AG08395 (cell line): ENCODE results near the gene RAB40B.
"Not testable (repeated sequence)": the region's sequence is repeated elsewhere in the genome, so short reads cannot be mapped to it uniquely, and the experiment has no call there.

Experiments used
- DNase-seq: peaks from one replicate; pipeline ENCODE4 v3.0.0; 2012; ENCODE audit warnings: mixed read lengths, low spot score

The RAB40B gene, protein sequence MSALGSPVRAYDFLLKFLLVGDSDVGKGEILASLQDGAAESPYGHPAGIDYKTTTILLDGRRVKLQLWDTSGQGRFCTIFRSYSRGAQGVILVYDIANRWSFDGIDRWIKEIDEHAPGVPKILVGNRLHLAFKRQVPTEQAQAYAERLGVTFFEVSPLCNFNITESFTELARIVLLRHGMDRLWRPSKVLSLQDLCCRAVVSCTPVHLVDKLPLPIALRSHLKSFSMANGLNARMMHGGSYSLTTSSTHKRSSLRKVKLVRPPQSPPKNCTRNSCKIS

DNA sequence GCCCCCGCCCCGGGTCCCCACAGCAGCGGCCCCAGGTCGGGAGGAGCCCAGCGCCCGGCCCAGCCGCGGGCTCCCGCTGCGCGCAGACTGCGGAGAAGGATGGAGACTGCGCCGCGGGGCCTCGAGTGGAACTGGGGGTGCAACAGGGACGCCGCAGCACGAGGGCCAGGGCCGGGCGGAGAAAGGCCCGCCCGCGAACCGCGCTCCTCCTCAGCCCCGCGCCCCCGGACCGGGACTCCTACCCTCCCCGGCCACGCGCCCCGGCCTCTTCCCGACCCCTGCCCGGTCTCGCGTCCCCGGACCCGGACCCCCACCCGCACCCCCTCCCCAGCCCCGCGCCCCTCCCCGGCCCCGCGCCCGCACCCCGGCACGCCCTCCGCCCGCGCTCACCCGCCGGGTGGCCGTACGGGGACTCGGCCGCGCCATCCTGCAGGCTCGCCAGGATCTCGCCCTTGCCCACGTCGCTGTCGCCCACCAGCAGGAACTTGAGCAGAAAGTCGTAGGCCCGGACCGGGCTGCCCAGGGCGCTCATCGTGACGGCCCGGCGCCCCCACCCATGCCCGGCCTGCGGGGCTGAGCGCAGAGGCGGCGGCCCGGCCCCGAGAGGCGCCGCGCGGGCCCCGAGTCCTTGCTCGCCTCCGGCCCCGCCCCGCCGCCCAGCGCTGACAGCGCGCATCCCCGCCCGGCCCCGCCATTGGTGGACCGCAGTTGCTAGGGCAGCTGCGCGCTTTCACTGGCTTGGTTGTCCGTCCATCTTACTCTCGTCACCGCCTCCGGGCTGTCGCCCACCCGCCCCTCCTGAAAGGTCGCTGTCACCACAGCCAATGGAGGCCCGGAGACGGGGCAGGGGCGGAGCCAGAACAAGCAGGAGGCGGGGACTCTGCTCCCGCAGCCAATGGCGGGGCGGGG, at the start of gene RAB40B:
Gene RAB40B (minus strand): TSS at position 634 of the 909 bp plus-strand sequence. CDS start 102 bp downstream, at position 532.
- peak; percentile 100 for DNase-seq

GRCh38 chr17:82745524-82745923, 47.0 kb upstream of the RAB40B start:
- DNase-seq: no peak

DNA sequence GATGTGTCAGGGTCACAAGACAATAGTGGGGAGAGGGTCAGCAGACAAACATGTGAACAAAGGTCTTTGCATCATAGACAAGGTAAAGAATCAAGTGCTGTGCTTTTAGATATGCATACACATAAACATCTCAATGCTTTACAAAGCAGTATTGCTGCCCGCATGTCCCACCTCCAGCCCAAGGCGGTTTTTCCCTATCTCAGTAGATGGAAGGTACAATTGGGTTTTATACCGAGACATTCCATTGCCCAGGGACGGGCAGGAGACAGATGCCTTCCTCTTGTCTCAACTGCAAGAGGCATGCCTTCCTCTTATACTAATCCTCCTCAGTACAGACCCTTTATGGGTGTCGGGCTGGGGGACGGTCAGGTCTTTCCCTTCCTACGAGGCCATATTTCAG, 46.2 kb upstream of the RAB40B start:
- DNase-seq: not testable (repeated sequence)

GRCh38 chr17:82743344-82744219, 45.1 kb upstream of the RAB40B start:
- DNase-seq: no peak

- DNase-seq: no peak
Observed at GRCh38 chr17:82740906-82741759, 42.6 kb upstream of the RAB40B start.

- DNase-seq: no peak
Observed at GRCh38 chr17:82737967-82738877, 39.7 kb upstream of the RAB40B start.

- no peak for DNase-seq
Observed at GRCh38 chr17:82736511-82737185, 38.1 kb upstream of the RAB40B start.

DNA sequence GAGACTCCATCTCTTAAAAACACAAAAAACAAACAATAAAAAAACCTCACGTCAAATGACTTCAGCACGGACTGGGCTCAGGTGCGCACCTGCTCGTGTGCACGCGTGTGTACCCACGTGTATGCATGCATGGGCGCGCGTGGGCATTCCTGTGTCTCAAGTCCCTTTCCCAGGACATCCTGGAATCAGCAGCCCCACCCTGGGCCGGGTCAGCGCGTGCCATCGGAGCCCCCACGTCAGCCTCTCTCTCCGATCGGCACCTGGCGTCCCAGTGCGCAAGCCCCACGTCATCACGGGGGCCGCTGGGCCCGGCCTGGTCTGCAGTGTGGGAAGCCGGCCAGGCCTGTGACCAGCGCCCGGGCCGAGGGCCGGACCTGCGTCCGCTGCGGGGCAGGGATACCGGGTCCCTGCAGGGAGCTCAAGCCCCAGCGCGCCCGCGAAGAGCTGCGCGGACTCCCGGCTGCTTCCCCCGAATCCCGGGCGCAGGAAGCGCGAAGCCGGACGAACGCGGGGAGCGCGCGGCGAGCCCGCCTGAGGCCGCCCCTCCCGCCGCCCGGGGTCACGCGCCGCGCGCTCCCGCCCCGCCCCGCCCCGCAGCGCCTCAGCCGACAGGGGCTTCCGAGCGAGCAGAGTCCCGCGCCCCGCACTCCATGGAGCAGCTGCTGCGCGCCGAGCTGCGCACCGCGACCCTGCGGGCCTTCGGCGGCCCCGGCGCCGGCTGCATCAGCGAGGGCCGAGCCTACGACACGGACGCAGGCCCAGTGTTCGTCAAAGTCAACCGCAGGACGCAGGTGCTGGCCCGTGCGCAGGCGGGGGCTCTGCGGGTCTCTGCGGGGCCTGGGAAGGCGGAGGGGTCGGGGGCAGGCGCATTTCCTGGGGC, 36.7 kb upstream of the RAB40B start, which contains the start of gene FN3K:
Gene FN3K (plus strand): TSS at position 629 of the 880 bp plus-strand sequence. CDS start 22 bp downstream, at position 651.
- peak; percentile 66 for DNase-seq

DNA sequence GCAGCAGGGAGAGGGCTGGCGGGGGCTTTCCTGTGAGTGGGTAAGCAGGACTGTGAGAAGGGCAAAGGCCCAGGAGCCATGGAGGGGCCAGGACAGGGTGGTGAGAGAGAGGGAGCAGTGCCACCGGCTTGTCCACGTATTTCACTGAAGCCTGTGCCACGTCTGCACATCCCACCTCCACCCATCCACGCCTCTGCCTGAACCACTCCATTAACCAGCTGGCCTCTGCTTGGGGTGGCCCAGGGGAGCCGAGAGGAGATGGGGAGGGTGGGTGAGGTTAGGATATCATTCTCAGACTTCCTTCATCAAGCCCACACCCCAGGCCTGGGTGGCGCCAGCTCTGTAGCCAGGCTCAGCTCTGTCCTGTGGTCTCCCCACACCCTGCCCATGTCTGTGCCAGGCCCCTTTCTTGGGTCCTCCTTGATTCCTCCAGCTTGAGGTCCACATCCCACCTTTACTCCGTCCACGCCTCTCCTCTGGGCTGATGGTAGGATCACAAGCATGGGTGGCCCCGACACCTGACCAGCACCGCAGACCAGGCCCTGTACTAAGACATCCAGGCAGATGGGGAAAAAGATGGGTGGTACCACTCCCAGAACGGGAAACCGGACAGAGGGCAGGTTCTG, 33.7 kb upstream of the RAB40B start:
- no peak for DNase-seq

- no peak for DNase-seq
Observed at GRCh38 chr17:82729479-82730260, 31.2 kb upstream of the RAB40B start.

DNA sequence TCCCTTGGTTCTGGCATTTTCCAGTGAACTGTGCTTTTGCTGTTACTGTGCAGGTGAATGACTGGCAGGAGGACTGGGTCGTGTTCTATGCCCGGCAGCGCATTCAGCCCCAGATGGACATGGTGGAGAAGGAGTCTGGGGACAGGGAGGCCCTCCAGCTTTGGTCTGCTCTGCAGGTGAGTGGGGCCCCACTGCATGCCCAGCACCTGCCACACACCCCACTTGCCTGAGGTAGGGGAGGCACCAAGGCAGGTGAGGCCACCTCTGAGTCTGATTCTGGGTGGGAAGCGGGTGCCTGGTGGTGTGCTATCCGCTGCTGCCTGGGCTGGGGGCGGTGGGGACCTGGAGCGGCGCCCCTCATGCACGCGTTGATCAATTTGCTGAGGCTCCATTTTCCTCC, 27.9 kb upstream of the RAB40B start:
- no peak for DNase-seq

- no peak for DNase-seq
Observed at GRCh38 chr17:82723169-82723807, 24.8 kb upstream of the RAB40B start.

- DNase-seq: no peak
Observed at GRCh38 chr17:82722341-82723013, 24.0 kb upstream of the RAB40B start.

- DNase-seq: no peak
Observed at GRCh38 chr17:82720204-82720603, 21.7 kb upstream of the RAB40B start.

DNA sequence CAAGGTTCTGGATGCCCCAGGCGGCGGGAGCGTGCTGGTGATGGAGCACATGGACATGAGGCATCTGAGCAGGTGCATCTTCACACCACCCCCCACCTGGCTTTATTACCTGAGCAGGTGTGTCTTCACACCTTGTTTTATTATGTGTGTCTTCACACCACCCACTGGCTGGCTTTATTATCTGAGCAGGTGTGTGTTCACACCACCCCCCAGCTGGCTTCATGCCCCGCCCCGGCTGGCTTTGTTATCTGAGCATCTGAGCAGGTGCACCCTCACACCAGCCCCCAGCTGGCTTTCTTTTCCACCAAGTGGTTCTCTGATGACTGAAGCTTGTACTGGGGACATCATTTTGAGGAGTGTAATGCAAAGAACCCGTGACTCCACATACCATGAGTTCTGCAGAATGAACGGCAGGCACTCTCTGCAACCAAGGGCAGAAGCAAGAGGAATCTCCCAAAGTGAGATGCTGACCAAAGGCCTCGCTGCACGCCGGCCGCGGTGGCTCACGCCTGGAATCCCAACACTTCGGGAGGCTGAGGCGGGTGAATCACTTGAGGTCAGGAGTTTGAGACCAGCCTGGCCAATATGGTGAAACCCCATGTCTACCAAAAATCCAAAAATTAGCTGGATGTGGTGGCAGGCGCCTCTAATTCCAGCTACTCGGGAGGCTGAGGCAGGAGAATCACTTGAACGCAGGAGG, 20.6 kb upstream of the RAB40B start:
- DNase-seq: no peak
